WI38 (cell line): ENCODE data around the gene NFAT5.
"Not testable (repeated sequence)": the region's sequence is repeated elsewhere in the genome, so short reads cannot be mapped to it uniquely, and the experiment has no call there.

Experiments used
- H3K4me3 ChIP-seq: 2 replicates; pipeline ENCODE4 v1.5.1; 2011; ENCODE audit warnings: low read depth, mild to moderate bottlenecking, control low read depth, low read length
- TF ChIP-seq, protein P1 (sequence below): IDR thresholded peaks from 2 replicates; pipeline ENCODE4 v1.5.1; 2012; ENCODE audit warnings: low read depth, mild to moderate bottlenecking, control low read depth, low read length

The NFAT5 gene

DNA sequence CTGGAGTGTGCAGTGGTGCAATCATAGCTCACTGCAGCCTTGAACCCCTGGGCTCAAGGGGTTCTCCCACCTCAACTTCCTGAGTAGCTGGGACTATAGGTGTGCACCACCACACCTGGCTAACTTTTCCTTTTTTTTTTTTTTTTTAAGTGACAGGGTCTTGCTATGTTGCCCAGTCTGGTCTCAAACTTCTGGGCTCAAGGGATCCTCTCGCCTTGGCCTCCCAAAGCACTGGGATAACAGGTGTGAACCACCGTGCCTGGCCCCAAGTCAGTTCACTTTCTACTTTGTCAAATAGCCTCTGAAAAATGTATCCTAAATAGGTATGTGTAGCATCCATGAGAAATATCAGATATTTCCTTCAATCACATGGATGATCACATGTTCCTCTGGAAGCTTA is 9.9 kb upstream of the NFAT5 start:
- TF ChIP-seq, protein P1, sequence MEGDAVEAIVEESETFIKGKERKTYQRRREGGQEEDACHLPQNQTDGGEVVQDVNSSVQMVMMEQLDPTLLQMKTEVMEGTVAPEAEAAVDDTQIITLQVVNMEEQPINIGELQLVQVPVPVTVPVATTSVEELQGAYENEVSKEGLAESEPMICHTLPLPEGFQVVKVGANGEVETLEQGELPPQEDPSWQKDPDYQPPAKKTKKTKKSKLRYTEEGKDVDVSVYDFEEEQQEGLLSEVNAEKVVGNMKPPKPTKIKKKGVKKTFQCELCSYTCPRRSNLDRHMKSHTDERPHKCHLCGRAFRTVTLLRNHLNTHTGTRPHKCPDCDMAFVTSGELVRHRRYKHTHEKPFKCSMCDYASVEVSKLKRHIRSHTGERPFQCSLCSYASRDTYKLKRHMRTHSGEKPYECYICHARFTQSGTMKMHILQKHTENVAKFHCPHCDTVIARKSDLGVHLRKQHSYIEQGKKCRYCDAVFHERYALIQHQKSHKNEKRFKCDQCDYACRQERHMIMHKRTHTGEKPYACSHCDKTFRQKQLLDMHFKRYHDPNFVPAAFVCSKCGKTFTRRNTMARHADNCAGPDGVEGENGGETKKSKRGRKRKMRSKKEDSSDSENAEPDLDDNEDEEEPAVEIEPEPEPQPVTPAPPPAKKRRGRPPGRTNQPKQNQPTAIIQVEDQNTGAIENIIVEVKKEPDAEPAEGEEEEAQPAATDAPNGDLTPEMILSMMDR = no peak
- H3K4me3 ChIP-seq = no peak overlapping the region

DNA sequence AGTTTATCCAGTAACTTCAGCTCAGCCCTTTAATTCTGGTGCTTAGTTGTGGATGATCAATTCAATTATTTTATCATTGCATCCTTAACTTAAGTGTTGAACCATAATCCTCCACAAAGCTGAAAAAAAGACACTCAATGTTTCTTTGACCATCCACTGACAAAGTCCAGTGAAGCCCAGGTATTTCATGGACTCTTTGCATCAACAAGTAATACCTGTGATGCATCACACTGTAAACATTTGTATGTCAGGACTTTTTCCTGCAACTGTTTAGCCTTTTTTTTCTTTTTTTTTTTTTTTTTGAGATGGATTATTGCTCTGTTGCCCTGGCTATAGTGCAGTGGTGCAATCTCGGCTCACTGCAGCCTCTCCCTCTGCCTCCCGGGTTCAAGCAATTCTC is 6.6 kb upstream of the NFAT5 start:
- TF ChIP-seq, protein P1 = no peak

DNA sequence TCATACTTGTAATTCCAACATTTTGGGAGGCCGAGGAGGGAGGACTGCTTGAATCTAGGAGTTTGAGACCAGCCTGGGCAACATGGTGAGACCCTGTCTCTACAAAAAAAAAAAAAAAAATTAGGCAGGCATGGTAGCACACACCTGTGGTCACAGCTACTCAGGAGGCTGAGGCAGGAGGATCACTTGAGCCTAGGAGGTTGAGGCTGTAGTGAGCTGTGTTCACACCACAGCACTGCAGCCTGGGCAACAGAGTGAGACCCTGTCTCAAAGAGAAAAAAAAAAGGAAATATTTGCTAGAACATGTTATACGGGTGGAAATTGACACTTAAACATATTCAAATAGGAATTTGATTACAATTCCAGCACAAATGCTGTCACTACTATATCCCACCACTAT is 4.4 kb upstream of the NFAT5 start:
- not testable (repeated sequence) for H3K4me3 ChIP-seq

More for the DNA sequence above, 6.6 kb upstream of the NFAT5 start:
- no peak overlapping the region for H3K4me3 ChIP-seq

DNA sequence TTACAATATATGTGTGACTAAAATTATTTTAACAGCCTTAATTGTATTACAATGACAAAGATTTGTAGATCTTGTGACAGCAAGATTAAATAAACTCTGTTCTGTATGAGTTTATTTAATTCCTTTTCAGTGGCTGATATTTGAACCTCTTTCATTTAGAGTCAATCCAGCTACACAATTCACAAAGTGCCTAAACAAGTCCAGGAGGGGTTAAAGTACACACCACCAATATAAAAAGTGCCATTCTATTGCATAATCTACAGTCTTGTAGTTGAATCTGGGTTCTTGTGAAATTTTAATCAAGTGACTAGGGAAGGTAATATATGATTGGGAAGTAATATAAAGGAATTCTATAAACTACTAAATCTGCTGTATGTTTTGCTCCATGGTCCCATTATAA is 3.9 kb upstream of the NFAT5 start:
- H3K4me3 ChIP-seq = no peak overlapping the region
- TF ChIP-seq, protein P1 = no peak

DNA sequence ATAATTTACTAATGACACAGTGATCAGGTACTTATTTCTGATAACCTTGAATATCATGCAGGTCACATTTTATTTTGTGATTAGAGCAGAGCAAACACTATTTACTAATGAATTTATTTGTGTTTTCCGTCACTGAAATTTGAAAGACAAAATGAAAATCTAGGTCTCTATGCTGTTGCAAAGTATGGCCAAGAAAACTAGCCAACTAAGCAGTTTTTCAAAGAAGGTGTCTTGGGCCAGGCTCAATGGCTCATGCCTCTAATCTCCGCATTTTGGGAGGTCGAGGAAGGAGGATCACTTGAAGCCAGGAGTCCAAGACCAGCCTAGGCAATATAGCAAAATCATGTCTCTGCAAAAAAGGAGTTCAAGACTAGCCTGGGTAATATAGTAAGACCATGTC is 3.0 kb upstream of the NFAT5 start:
- TF ChIP-seq, protein P1 = no peak

DNA sequence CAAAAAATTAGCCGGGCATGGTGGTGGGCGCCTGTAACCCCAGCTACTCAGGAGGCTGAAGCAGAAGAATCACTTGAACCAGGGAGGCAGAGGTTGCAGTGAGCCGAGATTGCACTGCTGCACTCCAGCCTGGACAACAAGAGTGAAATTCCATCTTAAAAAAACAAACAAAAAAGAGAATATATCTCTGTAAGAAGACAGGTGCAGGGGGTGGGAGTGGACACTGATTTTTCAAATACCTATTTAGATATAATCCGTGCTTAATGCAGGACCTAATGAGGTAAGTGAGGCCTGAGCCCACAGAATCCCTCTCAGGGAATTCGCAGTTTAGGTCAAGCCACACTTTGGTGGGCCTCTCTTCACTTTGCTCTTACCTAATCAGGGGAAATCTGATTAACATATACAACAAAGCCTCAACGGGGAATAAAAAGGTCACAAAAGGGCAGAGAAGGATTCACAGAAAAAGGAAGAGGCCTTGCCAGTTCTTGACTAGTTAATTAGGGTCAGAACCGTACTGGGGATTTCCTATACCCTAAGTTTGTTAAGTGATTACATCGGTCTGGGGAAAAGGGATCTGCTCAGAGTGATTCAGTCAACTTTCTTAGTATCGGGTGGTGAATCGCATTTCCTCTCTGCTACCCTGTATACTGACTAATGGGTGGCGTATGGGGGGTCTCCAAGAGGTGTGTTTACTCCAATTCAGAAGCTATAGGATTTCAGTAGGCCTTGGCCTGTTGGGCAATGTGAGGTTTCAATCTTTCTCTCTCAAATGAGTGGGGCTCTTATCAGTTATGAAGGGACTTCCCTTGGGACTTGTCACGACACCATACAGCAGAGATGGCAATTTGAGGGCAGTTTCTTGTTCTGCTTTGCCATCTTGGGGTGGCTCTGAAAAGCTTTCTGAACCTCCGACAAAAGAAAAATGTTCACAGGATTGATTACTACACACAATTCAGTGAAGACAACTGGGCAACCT is 1.9 kb upstream of the NFAT5 start:
- no peak overlapping the region; the same call in 1 of the 2 replicates for H3K4me3 ChIP-seq
- TF ChIP-seq, protein P1 = no peak

More for the DNA sequence above, 3.0 kb upstream of the NFAT5 start:
- H3K4me3 ChIP-seq = no peak overlapping the region

DNA sequence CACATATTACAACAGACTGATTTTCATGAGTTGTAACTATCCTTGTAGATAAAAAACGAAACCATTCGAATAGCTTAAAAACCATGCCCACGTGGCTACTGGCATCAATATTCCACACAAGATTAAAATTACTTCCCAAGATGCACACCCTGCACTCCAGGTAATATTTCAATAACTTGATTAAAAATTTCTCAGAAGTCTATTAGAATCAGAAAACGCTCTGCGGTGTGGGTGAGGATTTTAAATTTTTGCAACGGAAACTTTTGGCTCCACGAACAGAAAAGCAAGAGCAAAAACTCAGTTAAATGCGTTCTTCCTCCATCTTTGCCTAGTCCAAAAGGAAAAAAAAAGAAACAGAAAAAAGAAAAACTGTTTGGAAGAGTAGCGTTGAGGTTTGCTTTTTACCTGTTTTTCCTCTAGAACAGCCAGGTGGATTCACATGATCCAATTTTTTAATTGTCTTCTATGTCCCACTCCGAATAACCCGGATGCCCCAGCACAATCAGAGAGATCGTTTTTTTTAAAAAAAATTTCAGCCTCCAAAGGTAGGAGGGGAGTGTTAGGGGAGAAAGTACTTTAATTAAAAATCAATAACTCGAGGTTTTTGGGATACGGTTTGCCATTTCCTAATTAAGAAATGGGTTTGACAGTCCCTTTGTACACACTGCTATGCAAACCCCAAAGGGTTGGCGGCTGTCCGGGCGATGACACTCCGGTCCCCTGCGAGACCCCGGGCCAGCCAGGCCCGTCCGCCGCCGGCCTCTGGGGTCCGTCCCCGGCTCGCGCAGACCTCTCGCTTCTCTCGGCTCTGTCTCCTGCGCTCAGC is 708 bp upstream of the NFAT5 start:
- TF ChIP-seq, protein P1 = no peak

More for the DNA sequence above, 708 bp upstream of the NFAT5 start:
- H3K4me3 ChIP-seq = peak overlapping the region; percentile 93
